ENCODE data around the gene EIF3J. TPM values are rescaled to one million over a fixed set of nuclear protein-coding genes. Genes with fewer than 3 reads are reported as not detected.
A peak's percentile ranks its signal among the peaks of the same experiment; 100 is the strongest.
"Not testable (repeated sequence)": the region's sequence is repeated elsewhere in the genome, so short reads cannot be mapped to it uniquely, and the experiment has no call there.

The EIF3J gene
- total RNA-seq, 3 donors from 2014 or later (not counting 1 experiment from before 2014, with no cell fraction given): 53.1 to 75.7 (median 72.4) TPM

GRCh38 chr15:44542596-44542995 is 5.6 kb downstream of the EIF3J start:
- H3K36me3 ChIP-seq (ENCODE audit: control insufficient read depth, insufficient read depth, low read length): peaks cover 13% of the 10 kb centered on the region
- peaks cover 9% of the 10 kb centered on the region for H3K4me1 ChIP-seq (ENCODE audit: control insufficient read depth, insufficient read depth, low read length)
- no peak overlapping the region for H3K4me3 Mint-ChIP-seq
- intact Hi-C loops (cut with micrococcal nuclease): no loop called here
- ATAC-seq: no peak
- H3K27ac ChIP-seq (ENCODE audit: low read length): no peak overlapping the region
- TF ChIP-seq CTCF (IDR thresholded peaks at IDR 0.05): no peak
- DNase-seq: no peak
- no peak overlapping the region for H3K4me3 ChIP-seq (ENCODE audit: low read length)
- H3K27me3 Mint-ChIP-seq (ENCODE audit: low read depth in 2 of 2): no peaks in the 10 kb centered on the region
- no peaks in the 10 kb centered on the region for H3K27me3 ChIP-seq (ENCODE audit: control insufficient read depth, insufficient read depth, low read length)
- H3K36me3 Mint-ChIP-seq: peaks cover 10% of the 10 kb centered on the region
- peak overlapping the region; percentile 28 to 54 for H3K27ac Mint-ChIP-seq
- H3K9me3 ChIP-seq (ENCODE audit: control insufficient read depth, insufficient read depth, low read length): no peaks in the 10 kb centered on the region
- H3K4me1 Mint-ChIP-seq: peaks cover 59 to 60% of the 10 kb centered on the region in 2 donors
- no peaks in the 10 kb centered on the region for H3K9me3 Mint-ChIP-seq

GRCh38 chr15:44544745-44545144 is 7.8 kb downstream of the EIF3J start:
- H3K27me3 Mint-ChIP-seq (ENCODE audit: low read depth in 2 of 2); DNase-seq; H3K27ac ChIP-seq (ENCODE audit: low read length); intact Hi-C loops (cut with micrococcal nuclease); ATAC-seq; H3K27ac Mint-ChIP-seq; H3K4me3 Mint-ChIP-seq; H3K27me3 ChIP-seq (ENCODE audit: control insufficient read depth, insufficient read depth, low read length); H3K4me1 ChIP-seq (ENCODE audit: control insufficient read depth, insufficient read depth, low read length); H3K4me3 ChIP-seq (ENCODE audit: low read length); H3K9me3 ChIP-seq (ENCODE audit: control insufficient read depth, insufficient read depth, low read length); H3K9me3 Mint-ChIP-seq: not testable (repeated sequence)
- peaks cover 17% of the 10 kb centered on the region for H3K36me3 ChIP-seq (ENCODE audit: control insufficient read depth, insufficient read depth, low read length)
- H3K4me1 Mint-ChIP-seq: peaks cover 48 to 59% of the 10 kb centered on the region in 2 donors
- 89% methylated on average over 5 of the region's 5 CpGs for WGBS (ENCODE audit: insufficient coverage)
- H3K36me3 Mint-ChIP-seq: peaks cover 10% of the 10 kb centered on the region

GRCh38 chr15:44545913-44546802 is 9.2 kb downstream of the EIF3J start:
- TF ChIP-seq CTCF (IDR thresholded peaks at IDR 0.05): peak; percentile 42
- Histone ChIP-seq H3K36me3 (ENCODE audit: control insufficient read depth, insufficient read depth, low read length) (peaks cover 13% of the 10 kb centered on the region), H3K4me3 (ENCODE audit: low read length) (no peak overlapping the region), H3K27me3 (ENCODE audit: control insufficient read depth, insufficient read depth, low read length) (no peaks in the 10 kb centered on the region), H3K9me3 (ENCODE audit: control insufficient read depth, insufficient read depth, low read length) (no peaks in the 10 kb centered on the region), H3K4me1 (ENCODE audit: control insufficient read depth, insufficient read depth, low read length) (peaks cover 7% of the 10 kb centered on the region), H3K27ac (ENCODE audit: low read length) (peak overlapping the region; percentile 34)
- Mint-ChIP-seq H3K27me3 (ENCODE audit: low read depth in 2 of 2) (no peaks in the 10 kb centered on the region), H3K9me3 (no peaks in the 10 kb centered on the region), H3K27ac (peak overlapping the region; percentile 79 to 85), H3K4me3 (peak overlapping the region; percentile 11), H3K4me1 (peaks cover 53 to 55% of the 10 kb centered on the region in 2 donors), H3K36me3 (peaks cover 8% of the 10 kb centered on the region)
- intact Hi-C loops (cut with micrococcal nuclease): no loop called here
- peak in 1 of 2 donors; percentile 55 for DNase-seq
- WGBS (ENCODE audit: insufficient coverage): 28% methylated on average over 1 of the region's 5 CpGs
- peak; percentile 74 to 85 (median 84) for ATAC-seq

- ATAC-seq; H3K27me3 Mint-ChIP-seq (ENCODE audit: low read depth in 2 of 2); H3K9me3 ChIP-seq (ENCODE audit: control insufficient read depth, insufficient read depth, low read length); H3K36me3 Mint-ChIP-seq; H3K4me3 ChIP-seq (ENCODE audit: low read length); DNase-seq; intact Hi-C loops (cut with micrococcal nuclease); H3K9me3 Mint-ChIP-seq; H3K4me1 ChIP-seq (ENCODE audit: control insufficient read depth, insufficient read depth, low read length); H3K4me3 Mint-ChIP-seq; H3K27ac ChIP-seq (ENCODE audit: low read length); H3K27ac Mint-ChIP-seq; H3K27me3 ChIP-seq (ENCODE audit: control insufficient read depth, insufficient read depth, low read length): not testable (repeated sequence)
- 97% methylated on average over 7 of the region's 9 CpGs for WGBS (ENCODE audit: insufficient coverage)
- peaks cover 24% of the 10 kb centered on the region for H3K36me3 ChIP-seq (ENCODE audit: control insufficient read depth, insufficient read depth, low read length)
- peaks cover 28 to 31% of the 10 kb centered on the region in 2 donors for H3K4me1 Mint-ChIP-seq
Observed at GRCh38 chr15:44549152-44549551, 12.2 kb downstream of the EIF3J start.
